MCF 10A (cell line): ENCODE results near the gene USP17L30. TPM values are rescaled to one million over a fixed set of nuclear protein-coding genes. Genes with fewer than 3 reads are reported as not detected.

Experiments used
- BruUV-seq: library from RNA; stranded (reverse); fragments of 400-500 nt; replicated peaks from 2 replicates; lab custom pipeline; 2021; lab: Mats Ljungman, UMichigan
- CTCF ChIA-PET: fragments of 300-600 bp; sonication (Branson Sonifier 250); formaldehyde crosslinking; extraction: SDS; loops from one replicate; lab custom pipeline; 2021; ENCODE audit warnings: antibody characterized with exemption, inconsistent platforms; lab: Yijun Ruan, JAX
- POLR2A ChIA-PET: fragments of 300-600, 350-650 bp; sonication (Branson Sonifier 250); formaldehyde crosslinking; extraction: SDS; loops from one replicate; lab custom pipeline; 2020; ENCODE audit warnings: antibody characterized with exemption, inconsistent platforms; lab: Yijun Ruan, JAX
- DNase-seq: peaks from one replicate; pipeline ENCODE4 v3.0.0-alpha.2; 2018; ENCODE audit not compliant: unreplicated experiment
- H3K27ac Mint-ChIP-seq: one replicate; pipeline ENCODE4 v1.8.0; 2022; ENCODE audit warnings: mild to moderate bottlenecking, low read depth, mixed read lengths; ENCODE audit not compliant: unreplicated experiment
- H3K27me3 Mint-ChIP-seq: one replicate; pipeline ENCODE4 v1.8.0; 2022; ENCODE audit warnings: mixed read lengths; ENCODE audit not compliant: insufficient read depth, unreplicated experiment
- H3K36me3 Mint-ChIP-seq: one replicate; pipeline ENCODE4 v1.8.0; 2022; ENCODE audit warnings: mild to moderate bottlenecking, moderate library complexity, mixed read lengths; ENCODE audit not compliant: insufficient read depth, unreplicated experiment
- H3K4me1 Mint-ChIP-seq: one replicate; pipeline ENCODE4 v1.8.0; 2022; ENCODE audit warnings: mixed read lengths; ENCODE audit not compliant: insufficient read depth, unreplicated experiment
- H3K4me3 Mint-ChIP-seq: one replicate; pipeline ENCODE4 v1.8.0; 2022; ENCODE audit warnings: mild to moderate bottlenecking, moderate library complexity, mixed read lengths; ENCODE audit not compliant: unreplicated experiment
- H3K9me3 Mint-ChIP-seq: one replicate; pipeline ENCODE4 v1.8.0; 2022; ENCODE audit warnings: mixed read lengths; ENCODE audit not compliant: unreplicated experiment
- CTCF ChIP-seq: fragments of 200-600 bp; IDR thresholded peaks from one replicate; pipeline ENCODE4 v1.8.0; 2022; ENCODE audit warnings: antibody characterized with exemption, mild to moderate bottlenecking; ENCODE audit not compliant: unreplicated experiment
- intact Hi-C: fragments of 100-400 bp; cut with micrococcal nuclease; formaldehyde crosslinking; loops from 2 replicates; pipeline ENCODE4 v1.14.1; 2022
- total RNA-seq: library from RNA; stranded (reverse); gene quantifications from 2 replicates; pipeline ENCODE4 v1.2.3, GENCODE V29; 2022

The USP17L30 gene
- total RNA-seq, 1 experiment from 2014 or later, result not detected

- no peaks in the 10 kb centered on the region for H3K27me3 Mint-ChIP-seq
- DNase-seq, result no peak
- ChIA-PET POLR2A (no interaction called here), CTCF (no interaction called here)
- intact Hi-C loops, result no loop called here
- H3K27ac Mint-ChIP-seq, result no peak overlapping the region
- no peak overlapping the region for H3K4me3 Mint-ChIP-seq
- H3K9me3 Mint-ChIP-seq, result peaks cover 17% of the 10 kb centered on the region
- H3K4me1 Mint-ChIP-seq, result no peaks in the 10 kb centered on the region
- BruUV-seq, result no TSS peak
- H3K36me3 Mint-ChIP-seq, result no peaks in the 10 kb centered on the region
- no peak for TF ChIP-seq CTCF
These were observed 46.9 kb downstream of the USP17L30 start for GRCh38 chr4:9409793-9410192.

Other genes with a start within 250 kb of the USP17L30 start
- gene FAM90A26, start 192.7 kb upstream of the USP17L30 start, total RNA-seq, result not detected in 2 replicates
- gene USP17L10, start 152.5 kb upstream of the USP17L30 start, total RNA-seq, result not detected in 2 replicates
- not detected in 2 replicates for gene USP17L11, start 147.7 kb upstream of the USP17L30 start, total RNA-seq
- gene USP17L12, start 143.0 kb upstream of the USP17L30 start, total RNA-seq, result not detected in 2 replicates
- gene USP17L13, start 138.2 kb upstream of the USP17L30 start, total RNA-seq, result not detected in 2 replicates
- gene USP17L15, start 128.7 kb upstream of the USP17L30 start, total RNA-seq, result not detected in 2 replicates
- not detected in 2 replicates for gene USP17L17, start 119.2 kb upstream of the USP17L30 start, total RNA-seq
- gene USP17L18, start 114.5 kb upstream of the USP17L30 start, total RNA-seq, result not detected in 2 replicates
- gene USP17L19, start 109.8 kb upstream of the USP17L30 start, total RNA-seq, result not detected in 2 replicates
- not detected in 2 replicates for gene USP17L20, start 105.0 kb upstream of the USP17L30 start, total RNA-seq
- not detected in 2 replicates for gene USP17L21, start 100.3 kb upstream of the USP17L30 start, total RNA-seq
- not detected in 2 replicates for gene USP17L22, start 95.5 kb upstream of the USP17L30 start, total RNA-seq
- gene USP17L24, start 38.0 kb upstream of the USP17L30 start, total RNA-seq, result not detected in 2 replicates
- gene USP17L25, start 33.2 kb upstream of the USP17L30 start, total RNA-seq, result not detected in 2 replicates
- not detected in 2 replicates for gene USP17L26, start 28.5 kb upstream of the USP17L30 start, total RNA-seq
- gene USP17L5, start 23.7 kb upstream of the USP17L30 start, total RNA-seq, result not detected in 2 replicates
- not detected in 2 replicates for gene USP17L27, start 19.0 kb upstream of the USP17L30 start, total RNA-seq
- gene USP17L28, start 14.2 kb upstream of the USP17L30 start, total RNA-seq, result not detected in 2 replicates
- gene USP17L29, start 9.5 kb upstream of the USP17L30 start, total RNA-seq, result not detected in 2 replicates
- gene DEFB131A, start 81.3 kb downstream of the USP17L30 start, total RNA-seq, result not detected in 2 replicates